ENCODE data around the gene SLC38A7. TPM values are rescaled to one million over a fixed set of nuclear protein-coding genes. Genes with fewer than 3 reads are reported as not detected.

SLC38A7 gene
- total RNA-seq, 1 experiment from 2014 or later = 26.6 TPM

GRCh38 chr16:58656899-58657298, 27.7 kb downstream of the SLC38A7 start:
- Histone ChIP-seq H3K23ac (ENCODE audit: insufficient read length, low read depth, low read length) (no peak overlapping the region), H3K27ac (ENCODE audit: insufficient read length, low read depth, low read length) (no peak overlapping the region), H2BK120ac (ENCODE audit: low read depth, low read length, poor library complexity, severe bottlenecking) (no peak overlapping the region), H2AFZ (ENCODE audit: low read length) (no peak overlapping the region), H3K4me2 (ENCODE audit: insufficient read depth, insufficient read length, low read length) (no peak overlapping the region), H4K8ac (replicated peaks; ENCODE audit: insufficient read length, low read depth, low read length) (no peak overlapping the region), H4K91ac (ENCODE audit: insufficient read length, low read depth, low read length) (no peak overlapping the region), H2BK12ac (ENCODE audit: insufficient read length, low read depth, low read length) (no peak overlapping the region), H3K9ac (ENCODE audit: extremely low read depth, insufficient read length, low read length) (no peak overlapping the region), H2BK5ac (ENCODE audit: insufficient read length, low read length) (no peak overlapping the region), H4K20me1 (ENCODE audit: control insufficient read depth, insufficient read depth, insufficient read length) (no peaks in the 10 kb centered on the region), H3K23me2 (ENCODE audit: insufficient read length, low read depth, low read length, poor library complexity, severe bottlenecking) (no peaks in the 10 kb centered on the region), H3K4ac (ENCODE audit: low read depth, low read length) (no peak overlapping the region), H3K79me2 (ENCODE audit: insufficient read depth, low read length) (no peaks in the 10 kb centered on the region), H3K4me1 (ENCODE audit: insufficient read depth, low read length) (no peaks in the 10 kb centered on the region), H3K18ac (ENCODE audit: insufficient read length, low read depth, low read length) (no peak overlapping the region), H3K14ac (ENCODE audit: insufficient read depth, low read length) (no peak overlapping the region), H3K56ac (ENCODE audit: insufficient read length, low read depth, low read length) (no peak overlapping the region), H2BK20ac (ENCODE audit: low read depth, low read length, poor library complexity, severe bottlenecking) (no peak overlapping the region), H3K27me3 (ENCODE audit: insufficient read depth, low read length) (no peaks in the 10 kb centered on the region; the same call in 1 of the 2 replicates), H2AK5ac (ENCODE audit: insufficient read length, low read length) (no peak overlapping the region), H3K9me3 (ENCODE audit: control insufficient read depth, low read depth, low read length) (no peaks in the 10 kb centered on the region), H3T11ph (ENCODE audit: low read length) (no peak overlapping the region), H4K5ac (ENCODE audit: insufficient read length, low read depth, low read length) (no peak overlapping the region), H3K79me1 (ENCODE audit: insufficient read depth, low read depth, low read length, poor library complexity, severe bottlenecking) (no peaks in the 10 kb centered on the region), H2BK15ac (ENCODE audit: low read depth, low read length) (no peak overlapping the region)
- no peak for DNase-seq
- no peaks in the 10 kb centered on the region for H3K9me3 Mint-ChIP-seq
- no peaks in the 10 kb centered on the region for H3K36me3 Mint-ChIP-seq (ENCODE audit: insufficient read depth in 1 of 3, low read depth in 3 of 3)
- H3K4me1 Mint-ChIP-seq = peaks cover 14 to 23% of the 10 kb centered on the region in 2 experiments
- H3K27ac Mint-ChIP-seq = no peak overlapping the region
- no peak overlapping the region for H3K4me3 Mint-ChIP-seq
- H3K27me3 Mint-ChIP-seq (ENCODE audit: low read depth) = peaks cover 15% of the 10 kb centered on the region
- TF ChIP-seq, protein P1, sequence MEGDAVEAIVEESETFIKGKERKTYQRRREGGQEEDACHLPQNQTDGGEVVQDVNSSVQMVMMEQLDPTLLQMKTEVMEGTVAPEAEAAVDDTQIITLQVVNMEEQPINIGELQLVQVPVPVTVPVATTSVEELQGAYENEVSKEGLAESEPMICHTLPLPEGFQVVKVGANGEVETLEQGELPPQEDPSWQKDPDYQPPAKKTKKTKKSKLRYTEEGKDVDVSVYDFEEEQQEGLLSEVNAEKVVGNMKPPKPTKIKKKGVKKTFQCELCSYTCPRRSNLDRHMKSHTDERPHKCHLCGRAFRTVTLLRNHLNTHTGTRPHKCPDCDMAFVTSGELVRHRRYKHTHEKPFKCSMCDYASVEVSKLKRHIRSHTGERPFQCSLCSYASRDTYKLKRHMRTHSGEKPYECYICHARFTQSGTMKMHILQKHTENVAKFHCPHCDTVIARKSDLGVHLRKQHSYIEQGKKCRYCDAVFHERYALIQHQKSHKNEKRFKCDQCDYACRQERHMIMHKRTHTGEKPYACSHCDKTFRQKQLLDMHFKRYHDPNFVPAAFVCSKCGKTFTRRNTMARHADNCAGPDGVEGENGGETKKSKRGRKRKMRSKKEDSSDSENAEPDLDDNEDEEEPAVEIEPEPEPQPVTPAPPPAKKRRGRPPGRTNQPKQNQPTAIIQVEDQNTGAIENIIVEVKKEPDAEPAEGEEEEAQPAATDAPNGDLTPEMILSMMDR (conservative IDR thresholded peaks at IDR 0.05) = no peak
- WGBS (ENCODE audit: extremely low coverage, insufficient read length, low lambda C conversion rate) = no CpG with 5 or more reads among the region's 4 CpGs
